ACHN (cell line): ENCODE measurements around the gene HMCN2.
"Not testable (repeated sequence)": the region's sequence is repeated elsewhere in the genome, so short reads cannot be mapped to it uniquely, and the experiment has no call there.

Experiments used
- DNase-seq: peaks from one replicate; pipeline ENCODE4 v3.0.0-alpha.2; 2015
- in situ Hi-C: cut with HindIII; loops from 2 replicates; pipeline ENCODE4 v1.10.0; 2017; ENCODE audit warnings: low sequenced_read_pairs, low pct_ligation_motif_present, low pct_unique_long_range_greater_than_20kb

HMCN2 gene

GRCh38 chr9:130260816-130261765 lies 4.5 kb upstream of the HMCN2 start:
- in situ Hi-C loops: no loop called here
- DNase-seq: no peak

GRCh38 chr9:130262061-130262745 lies 3.4 kb upstream of the HMCN2 start:
- DNase-seq: no peak
- in situ Hi-C loops: no loop called here

GRCh38 chr9:130262771-130263170 lies 2.8 kb upstream of the HMCN2 start:
- in situ Hi-C loops: no loop called here
- DNase-seq: no peak

- in situ Hi-C loops: no loop called here
- DNase-seq: peak; percentile 14
Measured at GRCh38 chr9:130263601-130264413, 1.8 kb upstream of the HMCN2 start.

- in situ Hi-C loops: no loop called here
- DNase-seq: no peak
Measured at GRCh38 chr9:130264414-130265350, 878 bp upstream of the HMCN2 start.

GRCh38 chr9:130266236-130267098 lies 907 bp downstream of the HMCN2 start:
- DNase-seq: no peak
- in situ Hi-C loops: no loop called here

GRCh38 chr9:130267930-130268329 lies 2.4 kb downstream of the HMCN2 start:
- in situ Hi-C loops: no loop called here
- no peak for DNase-seq

- no peak for DNase-seq
- in situ Hi-C loops: no loop called here
Measured at GRCh38 chr9:130268521-130269211, 3.1 kb downstream of the HMCN2 start.

GRCh38 chr9:130271473-130271872 lies 5.9 kb downstream of the HMCN2 start:
- in situ Hi-C loops: no loop called here
- no peak for DNase-seq

GRCh38 chr9:130275156-130275555 lies 9.6 kb downstream of the HMCN2 start:
- no peak for DNase-seq
- in situ Hi-C loops: no loop called here

- peak; percentile 81 for DNase-seq
Measured at GRCh38 chr9:130276121-130276520, 10.6 kb downstream of the HMCN2 start.

GRCh38 chr9:130276955-130277354 lies 11.4 kb downstream of the HMCN2 start:
- DNase-seq: no peak
- in situ Hi-C loops: no loop called here

More at GRCh38 chr9:130276121-130276520, 10.6 kb downstream of the HMCN2 start:
- in situ Hi-C loops: no loop called here

- DNase-seq, in situ Hi-C loops: not testable (repeated sequence)
Measured at GRCh38 chr9:130277525-130277924, 12.0 kb downstream of the HMCN2 start.

- in situ Hi-C loops: no loop called here
- DNase-seq: no peak
Measured at GRCh38 chr9:130283539-130284248, 18.1 kb downstream of the HMCN2 start.

- in situ Hi-C loops: no loop called here
- DNase-seq: no peak
Measured at GRCh38 chr9:130284249-130284625, 18.7 kb downstream of the HMCN2 start.

GRCh38 chr9:130284690-130285089 lies 19.1 kb downstream of the HMCN2 start:
- in situ Hi-C loops: no loop called here
- no peak for DNase-seq
